22Rv1 (cell line): ENCODE results near the gene FGF18.
"Not testable (repeated sequence)": the region's sequence is repeated elsewhere in the genome, so short reads cannot be mapped to it uniquely, and the experiment has no call there.

Source experiments
- H3K27ac ChIP-seq: fragments of 450-650 bp; 2 replicates; pipeline ENCODE4 v1.5.1; 2017
- CTCF ChIP-seq: fragments of 450-650 bp; IDR thresholded peaks from 2 replicates; pipeline ENCODE4 v1.5.1; 2017; ENCODE audit warnings: mild to moderate bottlenecking
- ZFX ChIP-seq: fragments of 450-650 bp; IDR thresholded peaks from 2 replicates; pipeline ENCODE4 v1.6.1; 2017; ENCODE audit warnings: antibody characterized with exemption, borderline replicate concordance

Gene FGF18

DNA sequence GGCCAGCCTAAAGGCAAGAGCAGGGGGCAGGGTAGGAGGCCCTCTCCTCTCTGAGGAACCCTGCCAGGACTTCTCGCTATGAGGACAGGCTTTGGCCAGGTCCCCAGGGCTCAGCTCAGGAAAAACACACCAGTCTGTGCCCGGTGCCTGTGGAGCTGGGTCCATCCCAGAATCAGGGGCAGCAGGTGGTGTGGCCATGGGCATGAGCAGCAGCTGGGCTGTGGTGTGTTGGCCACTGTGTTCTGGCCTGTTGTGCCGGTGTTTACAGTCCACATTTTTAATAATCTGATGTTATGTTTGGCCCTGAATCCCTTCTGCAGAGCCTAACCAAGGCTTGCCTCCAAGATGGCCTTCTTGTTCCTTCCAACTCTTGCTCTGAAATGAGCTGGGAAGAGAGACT lies 77.0 kb downstream of the FGF18 start:
- H3K27ac ChIP-seq = no peak overlapping the region
- TF ChIP-seq CTCF (no peak), ZFX (no peak)

DNA sequence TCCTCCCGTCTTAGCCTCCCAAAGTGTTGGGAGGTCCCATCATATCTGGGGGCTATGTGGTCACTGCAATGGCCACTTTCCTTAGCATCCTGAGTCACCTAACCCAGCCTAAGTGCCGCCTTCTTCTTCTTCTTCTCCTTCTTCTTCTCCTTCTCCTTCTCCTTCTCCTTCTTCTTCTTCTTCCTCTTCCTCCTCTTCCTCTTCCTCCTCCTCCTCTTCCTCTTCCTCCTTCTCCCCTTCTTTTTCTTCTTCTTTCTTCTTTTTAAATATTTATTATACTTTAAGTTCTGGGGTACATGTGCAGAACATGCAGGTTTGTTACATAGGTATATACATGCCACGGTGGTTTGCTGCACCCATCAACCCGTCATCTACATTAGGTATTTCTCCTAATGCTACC lies 78.0 kb downstream of the FGF18 start:
- not testable (repeated sequence) for H3K27ac ChIP-seq

GRCh38 chr5:171498166-171498565 lies 78.7 kb downstream of the FGF18 start:
- no peak overlapping the region for H3K27ac ChIP-seq
- TF ChIP-seq ZFX = no peak
- no peak for TF ChIP-seq CTCF

- H3K27ac ChIP-seq = no peak overlapping the region
- TF ChIP-seq CTCF (no peak), ZFX (no peak)
Observed at GRCh38 chr5:171499611-171500010, 80.2 kb downstream of the FGF18 start.

- TF ChIP-seq ZFX = no peak
- no peak for TF ChIP-seq CTCF
- no peak overlapping the region for H3K27ac ChIP-seq
Observed at GRCh38 chr5:171505473-171506043, 86.1 kb downstream of the FGF18 start.

- H3K27ac ChIP-seq = no peak overlapping the region
- TF ChIP-seq CTCF (no peak), ZFX (no peak)
Observed at GRCh38 chr5:171506951-171507350, 87.5 kb downstream of the FGF18 start.
